Neural progenitor cell (in vitro differentiated cells): Measurements from ENCODE around the gene TMEM134. TPM values are rescaled to one million over a fixed set of nuclear protein-coding genes. Genes with fewer than 3 reads are reported as not detected.

ENCODE experiments used
- DNase-seq: peaks from one replicate; pipeline ENCODE4 v3.0.0-alpha.2; 2016; ENCODE audit warnings: low spot score
- H2AFZ ChIP-seq: fragments of 200-600 bp; sonication (generic); replicated peaks from 2 replicates; pipeline ENCODE4 v1.6.1; 2016; ENCODE audit warnings: antibody characterized with exemption
- H3F3A ChIP-seq: fragments of 200-600 bp; sonication (generic); 2 replicates; pipeline ENCODE4 v1.6.1; 2016; ENCODE audit warnings: antibody characterized with exemption, low read depth
- H3K27ac ChIP-seq: fragments of 200-600 bp; sonication (generic); 2 replicates; pipeline ENCODE4 v1.5.1; 2016; ENCODE audit warnings: mild to moderate bottlenecking
- H3K27me3 ChIP-seq: fragments of 200-600 bp; sonication (generic); 2 replicates; pipeline ENCODE4 v1.6.1; 2016; ENCODE audit warnings: mild to moderate bottlenecking, moderate library complexity
- H3K36me3 ChIP-seq: fragments of 200-600 bp; sonication (generic); 2 replicates; pipeline ENCODE4 v1.5.1; 2016
- H3K4me1 ChIP-seq: fragments of 200-600 bp; sonication (generic); 2 replicates; pipeline ENCODE4 v1.6.1; 2016; ENCODE audit warnings: mixed run types
- H3K4me2 ChIP-seq: fragments of 200-600 bp; sonication (generic); 2 replicates; pipeline ENCODE4 v1.6.1; 2016
- H3K4me3 ChIP-seq: fragments of 200-600 bp; sonication (generic); 2 replicates; pipeline ENCODE4 v1.5.1; 2016
- H3K79me2 ChIP-seq: fragments of 200-600 bp; sonication (generic); 2 replicates; pipeline ENCODE4 v1.6.1; 2016; ENCODE audit warnings: low read depth
- H3K9ac ChIP-seq: fragments of 200-600 bp; sonication (generic); 2 replicates; pipeline ENCODE4 v1.6.1; 2016
- H3K9me3 ChIP-seq: fragments of 200-600 bp; sonication (generic); 2 replicates; pipeline ENCODE4 v1.5.1; 2016; ENCODE audit warnings: low read depth
- H4K20me1 ChIP-seq: fragments of 200-600 bp; sonication (generic); 2 replicates; pipeline ENCODE4 v1.6.1; 2016; ENCODE audit warnings: low read depth
- H3K27ac Mint-ChIP-seq: 3 replicates; pipeline ENCODE4 v1.8.0; 2021; ENCODE audit warnings: mixed read lengths
- H3K27me3 Mint-ChIP-seq: 2 replicates; pipeline ENCODE4 v1.8.0; 2022; ENCODE audit warnings: low read depth, mild to moderate bottlenecking, inconsistent platforms, moderate library complexity, mixed read lengths; ENCODE audit not compliant: insufficient read depth
- H3K36me3 Mint-ChIP-seq: 3 replicates; pipeline ENCODE4 v1.8.0; 2021; ENCODE audit warnings: mixed read lengths
- H3K4me1 Mint-ChIP-seq: 3 replicates; pipeline ENCODE4 v1.8.0; 2021; ENCODE audit warnings: mixed read lengths
- H3K4me3 Mint-ChIP-seq: 3 replicates; pipeline ENCODE4 v1.8.0; 2021; ENCODE audit warnings: mild to moderate bottlenecking, moderate library complexity, mixed read lengths
- H3K9me3 Mint-ChIP-seq: 3 replicates; pipeline ENCODE4 v1.8.0; 2020; ENCODE audit warnings: mixed read lengths
- CTCF ChIP-seq: fragments of 200-600 bp; sonication (generic); IDR thresholded peaks from 2 replicates; pipeline ENCODE4 v1.5.1; 2017; ENCODE audit warnings: antibody characterized with exemption, mild to moderate bottlenecking
- EZH2 ChIP-seq: fragments of 200-600 bp; sonication (generic); IDR thresholded peaks from 2 replicates; pipeline ENCODE4 v1.6.1; 2017; ENCODE audit warnings: antibody characterized with exemption, mild to moderate bottlenecking, moderate library complexity
- EZH2phosphoT487 ChIP-seq: fragments of 200-600 bp; sonication (generic); IDR thresholded peaks from 2 replicates; pipeline ENCODE4 v1.6.1; 2017; ENCODE audit warnings: antibody characterized with exemption
- total RNA-seq: library from RNA; depleted of rRNA; stranded (reverse); fragments of >200 nt; gene quantifications from 2 replicates; pipeline ENCODE4 v1.2.3, GENCODE V29; 2015; ENCODE audit warnings: low replicate concordance

The TMEM134 gene
- total RNA-seq, 1 donor from 2014 or later: 68.1 TPM

GRCh38 chr11:67505605-67506396 is 36.8 kb upstream of the TMEM134 start:
- H3K79me2 ChIP-seq: peaks cover 9% of the 10 kb centered on the region
- no peak overlapping the region for H2AFZ ChIP-seq
- peaks cover 24% of the 10 kb centered on the region for H3K27me3 ChIP-seq
- peaks cover 23% of the 10 kb centered on the region for H3K4me1 ChIP-seq
- Mint-ChIP-seq H3K36me3 (peaks cover 6% of the 10 kb centered on the region), H3K9me3 (no peaks in the 10 kb centered on the region), H3K4me1 (peaks cover 34% of the 10 kb centered on the region), H3K27ac (peak overlapping the region; percentile 10), H3K4me3 (peak overlapping the region; percentile 90), H3K27me3 (peaks cover 12% of the 10 kb centered on the region)
- H3K4me3 ChIP-seq: peak overlapping the region; percentile 71
- peak overlapping the region; percentile 89 for H3K4me2 ChIP-seq
- H3K27ac ChIP-seq: no peak overlapping the region
- H3K36me3 ChIP-seq: no peaks in the 10 kb centered on the region
- TF ChIP-seq CTCF (peak; percentile 89), EZH2phosphoT487 (no peak)
- peak; percentile 94 for DNase-seq
- H3K9ac ChIP-seq: no peak overlapping the region
- H3F3A ChIP-seq: peaks cover 41% of the 10 kb centered on the region
- no peaks in the 10 kb centered on the region for H3K9me3 ChIP-seq
- peaks cover 51% of the 10 kb centered on the region for H4K20me1 ChIP-seq

DNA sequence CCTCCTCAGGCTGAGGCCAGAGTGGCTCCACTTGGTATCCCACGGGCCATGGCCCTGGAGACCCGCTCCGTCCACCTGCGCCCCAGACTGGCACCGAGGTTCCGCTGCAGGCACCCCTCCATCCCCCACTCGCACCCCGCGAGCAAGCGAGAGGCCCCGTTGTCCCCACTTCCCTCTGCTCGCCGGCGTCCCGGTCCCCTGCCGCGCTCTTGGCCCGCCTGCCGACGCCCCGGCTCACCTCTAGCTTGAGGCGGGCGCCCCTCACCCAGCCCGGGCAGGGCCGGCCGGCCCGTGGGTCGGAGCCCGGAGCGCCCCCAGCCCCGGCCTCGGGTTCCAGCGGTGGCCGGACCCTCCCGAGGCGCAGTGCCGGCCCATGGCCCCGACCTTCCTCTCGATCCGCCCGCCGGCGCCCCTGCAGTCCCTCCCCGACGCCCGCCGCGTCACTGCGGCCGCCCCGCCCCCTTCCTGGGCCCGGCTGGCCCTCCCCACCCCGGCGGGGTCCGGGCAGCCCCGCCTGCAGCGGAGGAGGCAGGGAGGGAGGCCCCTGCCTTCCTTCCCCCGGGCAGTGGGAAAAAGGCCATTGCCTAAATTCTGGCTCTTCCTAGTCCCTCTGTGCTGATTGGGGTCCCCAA is 36.0 kb upstream of the TMEM134 start, which contains the start of gene PITPNM1:
PITPNM1 (minus strand) TSS at position 414 of the 632 bp plus-strand sequence. CDS start 1,183 bp downstream, outside the sequence.
- no peaks in the 10 kb centered on the region for H3K36me3 ChIP-seq
- H3K79me2 ChIP-seq: peaks cover 9% of the 10 kb centered on the region
- Mint-ChIP-seq H3K4me1 (peaks cover 34% of the 10 kb centered on the region), H3K36me3 (peaks cover 10% of the 10 kb centered on the region), H3K4me3 (peak within 1 kb of the TSS; percentile 94), H3K27ac (peak within 1 kb of the TSS; percentile 10), H3K27me3 (peaks cover 7% of the 10 kb centered on the region), H3K9me3 (no peaks in the 10 kb centered on the region)
- H4K20me1 ChIP-seq: peaks cover 51% of the 10 kb centered on the region
- H2AFZ ChIP-seq: peak within 1 kb of the TSS; percentile 12
- peak within 1 kb of the TSS; percentile 21 for H3K9ac ChIP-seq
- peak within 1 kb of the TSS; percentile 71 for H3K4me3 ChIP-seq
- peak within 1 kb of the TSS; percentile 89 for H3K4me2 ChIP-seq
- DNase-seq: peak; percentile 86
- H3F3A ChIP-seq: peaks cover 41% of the 10 kb centered on the region
- H3K27me3 ChIP-seq: peaks cover 17% of the 10 kb centered on the region
- no peaks in the 10 kb centered on the region for H3K9me3 ChIP-seq
- H3K27ac ChIP-seq: no peak within 1 kb of the TSS
- peaks cover 23% of the 10 kb centered on the region for H3K4me1 ChIP-seq
- TF ChIP-seq CTCF (no peak), EZH2phosphoT487 (no peak)

DNA sequence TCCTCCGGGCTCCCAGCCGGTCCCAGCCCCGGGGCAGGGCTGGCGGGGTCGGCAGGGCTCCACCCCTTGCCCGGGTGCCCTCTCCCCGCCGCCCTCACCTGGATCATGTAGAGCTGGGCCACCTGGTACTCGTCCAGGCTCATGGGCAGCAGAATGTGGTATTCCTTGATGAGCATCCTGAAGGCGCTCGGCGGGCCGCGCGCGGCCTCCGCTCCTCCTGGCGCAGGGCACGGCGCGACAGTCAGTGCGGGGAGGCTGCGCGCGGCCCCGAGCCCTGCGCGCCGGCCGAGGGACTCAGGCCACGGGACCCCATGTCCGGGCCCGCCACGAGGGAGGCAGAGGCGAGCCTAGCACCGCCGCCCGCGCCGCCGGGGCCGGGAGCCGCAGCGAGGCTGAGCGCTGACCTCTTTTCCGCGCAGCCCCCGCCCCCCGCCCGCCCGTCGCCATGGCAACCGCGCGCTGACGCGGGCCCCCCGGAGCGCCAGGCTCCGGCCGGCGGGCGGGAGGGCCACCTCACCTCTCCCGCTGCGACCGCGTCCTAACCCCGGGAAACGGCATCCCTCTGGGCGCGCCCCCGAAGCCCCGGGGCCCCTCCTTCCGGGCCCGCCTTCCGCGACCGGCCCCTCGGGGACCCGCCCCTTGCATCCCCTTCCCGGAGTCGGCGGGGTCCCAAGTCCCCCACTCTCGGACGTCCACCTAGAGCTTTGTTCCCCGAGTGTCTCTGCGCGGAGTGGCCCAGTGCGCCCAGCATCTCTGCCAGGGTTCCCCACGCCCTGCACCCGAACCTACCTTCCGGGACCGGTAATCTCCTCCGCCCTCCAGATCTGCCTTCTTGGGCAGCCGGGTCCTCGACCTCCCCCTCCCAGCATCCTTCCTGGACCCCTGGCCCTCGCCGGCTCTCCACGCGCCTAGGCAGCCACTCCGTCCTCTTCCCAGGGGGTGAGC is 35.2 kb upstream of the TMEM134 start:
- Histone ChIP-seq H3K27me3 (peaks cover 11% of the 10 kb centered on the region), H2AFZ (peak overlapping the region; percentile 29), H3K9ac (peak overlapping the region; percentile 21), H3F3A (peaks cover 41% of the 10 kb centered on the region), H3K36me3 (no peaks in the 10 kb centered on the region), H3K9me3 (no peaks in the 10 kb centered on the region), H3K79me2 (peaks cover 9% of the 10 kb centered on the region), H3K4me1 (peaks cover 23% of the 10 kb centered on the region), H3K4me2 (peak overlapping the region; percentile 89), H4K20me1 (peaks cover 51% of the 10 kb centered on the region), H3K4me3 (peak overlapping the region; percentile 71), H3K27ac (no peak overlapping the region)
- peaks cover 12% of the 10 kb centered on the region for H3K36me3 Mint-ChIP-seq
- peak overlapping the region; percentile 94 for H3K4me3 Mint-ChIP-seq
- peaks cover 30% of the 10 kb centered on the region for H3K4me1 Mint-ChIP-seq
- no peak overlapping the region for H3K27ac Mint-ChIP-seq
- H3K27me3 Mint-ChIP-seq: peaks cover 7% of the 10 kb centered on the region
- DNase-seq: peak; percentile 78
- H3K9me3 Mint-ChIP-seq: no peaks in the 10 kb centered on the region
- TF ChIP-seq EZH2: no peak
- TF ChIP-seq EZH2phosphoT487: no peak
- no peak for TF ChIP-seq CTCF
